OCI-LY1 (cell line): Measurements from ENCODE around the gene PSAP.

Experiments
- H2AFZ ChIP-seq: fragments of 200-600 bp; sonication (generic), shearing (Covaris generic); 2 replicates; pipeline ENCODE4 v1.6.0; 2014; ENCODE audit warnings: antibody characterized with exemption, mild to moderate bottlenecking, low read length
- H3F3A ChIP-seq: fragments of 200-600 bp; sonication (generic), shearing (Covaris generic); 2 replicates; pipeline ENCODE4 v1.6.0; 2014; ENCODE audit warnings: mild to moderate bottlenecking, antibody characterized with exemption, low read length, moderate library complexity; ENCODE audit not compliant: insufficient read depth
- H3K27ac ChIP-seq: fragments of 200-600 bp; sonication (generic); 2 replicates; pipeline ENCODE4 v1.5.1; 2014; ENCODE audit warnings: low read length, mixed run types, mild to moderate bottlenecking, low read depth; ENCODE audit not compliant: poor library complexity, severe bottlenecking
- H3K27me3 ChIP-seq: fragments of 200-600 bp; sonication (generic); 2 replicates; pipeline ENCODE4 v1.6.0; 2014; ENCODE audit warnings: antibody characterized with exemption, mild to moderate bottlenecking, low read length, moderate library complexity; ENCODE audit not compliant: insufficient read depth
- H3K36me3 ChIP-seq: fragments of 200-600 bp; sonication (generic); 2 replicates; pipeline ENCODE4 v1.6.1; 2014; ENCODE audit warnings: mild to moderate bottlenecking, antibody characterized with exemption, low read length, moderate library complexity, mixed read lengths; ENCODE audit not compliant: insufficient read depth
- H3K4me1 ChIP-seq: fragments of 200-600 bp; sonication (generic); 2 replicates; pipeline ENCODE4 v1.5.1; 2014; ENCODE audit warnings: mild to moderate bottlenecking, low read length, moderate library complexity; ENCODE audit not compliant: insufficient read depth, severe bottlenecking
- H3K4me2 ChIP-seq: fragments of 200-600 bp; sonication (generic), shearing (Covaris generic); 2 replicates; pipeline ENCODE4 v1.6.1; 2014; ENCODE audit warnings: low read length
- H3K4me3 ChIP-seq: fragments of 200-600 bp; sonication (generic); 2 replicates; pipeline ENCODE4 v1.5.1; 2014; ENCODE audit warnings: low read length, low read depth, mild to moderate bottlenecking, mixed read lengths; ENCODE audit not compliant: poor library complexity, severe bottlenecking
- H3K79me2 ChIP-seq: fragments of 200-600 bp; shearing (Covaris generic); 2 replicates; pipeline ENCODE4 v1.6.1; 2016; ENCODE audit warnings: mixed run types, low read length, mixed read lengths; ENCODE audit not compliant: insufficient read depth
- H3K9ac ChIP-seq: fragments of 200-600 bp; sonication (generic), shearing (Covaris generic); 2 replicates; pipeline ENCODE4 v1.6.1; 2014; ENCODE audit warnings: mild to moderate bottlenecking, low read length, mixed read lengths
- H3K9me2 ChIP-seq: fragments of 200-600 bp; sonication (generic), shearing (Covaris generic); 2 replicates; pipeline ENCODE4 v1.6.1; 2014; ENCODE audit warnings: low read depth, mild to moderate bottlenecking, low read length, mixed read lengths
- H3K9me3 ChIP-seq: fragments of 200-600 bp; shearing (Covaris generic); 2 replicates; pipeline ENCODE4 v1.6.1; 2014; ENCODE audit warnings: low read length, mixed read lengths
- H4K20me1 ChIP-seq: fragments of 200-600 bp; sonication (generic), shearing (Covaris generic); 2 replicates; pipeline ENCODE4 v1.6.0; 2016; ENCODE audit warnings: mild to moderate bottlenecking, low read length; ENCODE audit not compliant: insufficient read depth
- EZH2 ChIP-seq: fragments of 200-600 bp; sonication (generic), shearing (Covaris generic); IDR thresholded peaks from 2 replicates; pipeline ENCODE4 v1.8.0; 2017; ENCODE audit warnings: borderline replicate concordance, mixed run types, mild to moderate bottlenecking, antibody characterized with exemption, low read length, moderate library complexity, mixed read lengths
- TF ChIP-seq, protein P1 (sequence below): fragments of 200-600 bp; sonication (generic), shearing (Covaris generic); IDR thresholded peaks from 2 replicates; pipeline ENCODE4 v1.5.1; 2017; ENCODE audit warnings: mild to moderate bottlenecking, antibody characterized with exemption, low read length, moderate library complexity, mixed read lengths

The PSAP gene

DNA sequence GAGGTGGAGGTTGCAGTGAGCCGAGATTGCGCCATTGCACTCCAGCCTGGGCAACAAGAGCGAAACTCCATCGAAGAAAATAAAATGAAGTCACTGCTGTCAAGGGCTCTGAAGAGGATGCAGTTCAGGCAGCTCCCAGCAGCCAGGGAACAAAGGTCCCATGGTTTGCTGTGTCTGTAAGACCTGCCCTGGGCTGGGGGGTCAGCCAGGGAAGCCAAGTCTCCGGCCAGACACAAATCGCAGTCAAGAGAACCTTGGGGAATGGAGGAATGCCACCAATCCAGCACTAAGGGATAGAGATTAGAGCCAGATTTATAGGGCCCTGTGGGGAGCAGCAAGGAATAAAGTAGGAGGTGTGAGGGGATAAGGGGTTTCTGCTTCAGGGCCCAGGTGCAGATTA, 48.8 kb downstream of the PSAP start:
- no peaks in the 10 kb centered on the region for H3F3A ChIP-seq
- H3K27ac ChIP-seq, result no peak overlapping the region
- no peaks in the 10 kb centered on the region for H3K9me3 ChIP-seq
- no peak overlapping the region for H3K4me2 ChIP-seq
- no peaks in the 10 kb centered on the region; the same call in 1 of the 2 replicates for H3K27me3 ChIP-seq
- TF ChIP-seq EZH2, result no peak
- TF ChIP-seq, protein P1, sequence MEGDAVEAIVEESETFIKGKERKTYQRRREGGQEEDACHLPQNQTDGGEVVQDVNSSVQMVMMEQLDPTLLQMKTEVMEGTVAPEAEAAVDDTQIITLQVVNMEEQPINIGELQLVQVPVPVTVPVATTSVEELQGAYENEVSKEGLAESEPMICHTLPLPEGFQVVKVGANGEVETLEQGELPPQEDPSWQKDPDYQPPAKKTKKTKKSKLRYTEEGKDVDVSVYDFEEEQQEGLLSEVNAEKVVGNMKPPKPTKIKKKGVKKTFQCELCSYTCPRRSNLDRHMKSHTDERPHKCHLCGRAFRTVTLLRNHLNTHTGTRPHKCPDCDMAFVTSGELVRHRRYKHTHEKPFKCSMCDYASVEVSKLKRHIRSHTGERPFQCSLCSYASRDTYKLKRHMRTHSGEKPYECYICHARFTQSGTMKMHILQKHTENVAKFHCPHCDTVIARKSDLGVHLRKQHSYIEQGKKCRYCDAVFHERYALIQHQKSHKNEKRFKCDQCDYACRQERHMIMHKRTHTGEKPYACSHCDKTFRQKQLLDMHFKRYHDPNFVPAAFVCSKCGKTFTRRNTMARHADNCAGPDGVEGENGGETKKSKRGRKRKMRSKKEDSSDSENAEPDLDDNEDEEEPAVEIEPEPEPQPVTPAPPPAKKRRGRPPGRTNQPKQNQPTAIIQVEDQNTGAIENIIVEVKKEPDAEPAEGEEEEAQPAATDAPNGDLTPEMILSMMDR, result no peak
- H4K20me1 ChIP-seq, result no peaks in the 10 kb centered on the region
- no peaks in the 10 kb centered on the region for H3K4me1 ChIP-seq
- no peak overlapping the region for H3K9ac ChIP-seq
- H3K36me3 ChIP-seq, result no peaks in the 10 kb centered on the region
- no peaks in the 10 kb centered on the region for H3K79me2 ChIP-seq
- H2AFZ ChIP-seq, result no peak overlapping the region
- no peak overlapping the region for H3K4me3 ChIP-seq
- H3K9me2 ChIP-seq, result no peaks in the 10 kb centered on the region

DNA sequence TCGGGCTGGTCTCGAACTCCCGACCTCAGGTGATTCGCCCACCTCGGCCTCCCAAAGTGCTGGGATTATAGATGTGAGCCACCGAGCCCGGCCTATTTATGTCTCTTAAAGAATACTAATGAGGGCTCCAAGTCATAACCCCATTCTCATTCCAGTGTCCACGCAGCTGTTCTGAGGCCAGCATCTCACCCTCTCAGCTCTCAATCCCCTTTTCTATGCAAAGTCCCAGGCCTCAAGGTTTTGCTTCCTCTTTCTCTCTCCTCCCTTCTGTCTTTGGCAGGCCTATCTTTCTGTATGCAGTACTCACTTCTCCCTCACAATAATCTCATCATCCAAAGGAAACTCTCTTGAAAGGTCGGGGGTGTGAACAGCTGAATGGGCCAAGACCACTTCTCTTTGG, 49.7 kb downstream of the PSAP start:
- no peak overlapping the region for H3K4me2 ChIP-seq
- TF ChIP-seq EZH2, result no peak
- TF ChIP-seq, protein P1, result no peak
- no peak overlapping the region for H3K4me3 ChIP-seq
- no peaks in the 10 kb centered on the region for H3K9me2 ChIP-seq
- no peaks in the 10 kb centered on the region for H3F3A ChIP-seq
- no peaks in the 10 kb centered on the region for H3K79me2 ChIP-seq
- no peak overlapping the region for H3K27ac ChIP-seq
- no peaks in the 10 kb centered on the region for H3K9me3 ChIP-seq
- H3K9ac ChIP-seq, result no peak overlapping the region
- H3K36me3 ChIP-seq, result no peaks in the 10 kb centered on the region
- no peaks in the 10 kb centered on the region; the same call in 1 of the 2 replicates for H3K27me3 ChIP-seq
- H2AFZ ChIP-seq, result no peak overlapping the region
- H3K4me1 ChIP-seq, result no peaks in the 10 kb centered on the region
- no peaks in the 10 kb centered on the region for H4K20me1 ChIP-seq

DNA sequence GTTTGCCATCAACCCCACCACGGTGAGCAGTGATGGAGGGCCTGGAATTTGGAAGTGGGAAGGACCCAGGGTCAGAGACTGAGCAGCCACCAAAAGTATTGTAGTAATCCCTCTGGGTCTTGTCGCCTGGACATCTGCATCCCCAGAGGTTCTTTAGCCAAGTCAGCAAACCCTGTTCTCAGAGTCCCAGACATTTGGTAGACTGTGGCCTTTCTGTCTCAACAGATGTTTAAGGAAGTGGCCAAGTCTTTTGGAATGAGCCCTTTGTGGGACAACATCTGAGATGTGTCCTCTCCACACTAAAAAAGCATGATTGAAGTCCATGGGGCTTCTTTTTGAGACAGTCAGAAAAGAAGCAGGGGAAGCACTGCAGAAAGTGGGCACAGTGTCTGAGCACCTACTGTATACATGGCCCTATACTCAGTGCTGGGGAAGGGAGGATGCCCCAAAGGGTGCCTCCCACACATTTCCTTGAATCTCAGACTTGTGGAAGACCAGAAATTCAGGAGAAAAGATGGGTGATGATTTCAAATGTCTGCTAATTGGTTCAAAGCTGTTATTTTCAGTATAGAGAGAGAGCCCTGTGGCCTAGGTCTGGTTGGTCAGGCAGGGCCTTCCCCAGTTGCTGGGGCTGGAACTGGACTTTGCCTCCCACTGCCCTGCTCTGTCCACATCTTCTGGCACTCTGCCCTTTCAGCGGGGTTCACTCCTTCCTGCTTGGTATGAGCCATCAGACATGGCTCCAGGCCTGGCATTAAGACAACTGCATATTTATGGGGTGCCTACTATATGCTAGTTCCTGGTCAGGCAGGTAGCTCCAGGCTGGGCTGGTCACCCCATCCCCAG, 51.2 kb downstream of the PSAP start:
- no peaks in the 10 kb centered on the region for H3K4me1 ChIP-seq
- no peaks in the 10 kb centered on the region for H3K36me3 ChIP-seq
- H3K27me3 ChIP-seq, result peaks cover 6% of the 10 kb centered on the region; the same call in 1 of the 2 replicates
- no peaks in the 10 kb centered on the region for H3K9me3 ChIP-seq
- no peak overlapping the region for H3K9ac ChIP-seq
- H3F3A ChIP-seq, result no peaks in the 10 kb centered on the region
- H3K27ac ChIP-seq, result no peak overlapping the region
- H3K79me2 ChIP-seq, result no peaks in the 10 kb centered on the region
- H3K4me3 ChIP-seq, result no peak overlapping the region
- no peak for TF ChIP-seq EZH2
- TF ChIP-seq, protein P1, result no peak
- H4K20me1 ChIP-seq, result no peaks in the 10 kb centered on the region
- H3K4me2 ChIP-seq, result no peak overlapping the region
- H2AFZ ChIP-seq, result no peak overlapping the region
- no peaks in the 10 kb centered on the region for H3K9me2 ChIP-seq
